Pancreas (tissue), 10 donors: ENCODE measurements around the gene LHFPL3. TPM values are rescaled to one million over a fixed set of nuclear protein-coding genes. Genes with fewer than 3 reads are reported as not detected.
"Not testable (repeated sequence)": the region's sequence is repeated elsewhere in the genome, so short reads cannot be mapped to it uniquely, and the experiment has no call there.

Experiments used
- ATAC-seq, 4 donors: fragments of 200-7000 bp; cut with Tn5 transposase; one replicate each; pipeline versions ENCODE4 v1.8.0 to v1.9.1; 2020; ENCODE audit warnings: mild to moderate bottlenecking in 4 of 4, moderate library complexity in 4 of 4
- DNase-seq, 6 donors: peaks; one replicate each; pipeline ENCODE4 v3.0.0-alpha.2; 2020
- FAIRE-seq: peaks from 2 replicates; lab custom pipeline; 2012; peaks lifted over from hg19 to GRCh38; lab: Jason Lieb, UNC
- H3K27ac ChIP-seq, 4 donors: fragments of 200-600 bp; sonication (generic); 1 replicate in 3 of 4; 2 replicates in 1 of 4; pipeline versions ENCODE4 v1.5.0 to v1.8.0; 2020
- H3K27me3 ChIP-seq, 4 donors: fragments of 200-600 bp; one replicate each; pipeline ENCODE4 v1.8.0; 2021
- H3K36me3 ChIP-seq, 3 donors: fragments of 200-600 bp; sonication (generic) in 1 of 3; one replicate each; pipeline versions ENCODE4 v1.5.0 to v1.8.0; 2020 to 2021
- H3K4me1 ChIP-seq, 3 donors: fragments of 200-600 bp; one replicate each; pipeline ENCODE4 v1.8.0; 2021
- H3K4me3 ChIP-seq, 4 donors: fragments of 200-600 bp; sonication (generic) in 2 of 4; one replicate each; pipeline versions ENCODE4 v1.5.0 to v1.8.0; 2020 to 2021
- H3K9me3 ChIP-seq, 4 donors: fragments of 200-600 bp; one replicate each; pipeline ENCODE4 v1.8.0; 2021
- WGBS, 2 donors: extraction: QIAGEN DNeasy Blood & Tissue Kit; methylation state at CpG; one replicate each; pipeline ENCODE4 v1.1.7; 2013; 5-methylcytosine and 5-hydroxymethylcytosine counted together
- intact Hi-C, 3 donors: fragments of 100-400 bp; cut with DNase I; formaldehyde crosslinking; loops; one replicate each; pipeline versions ENCODE4 v1.11.1 to v1.14.2; 2022
- polyA plus RNA-seq, 2 donors: library from polyadenylated mRNA; stranded (reverse); fragments of 200-250 nt; gene quantifications; one replicate each; pipeline ENCODE4 v1.2.3, GENCODE V29; 2013
- total RNA-seq, 6 donors: library from RNA; stranded (reverse); fragmentation: NEBNext Ultra II Directional in 4 of 6; extraction: Animal tissue kit (Norgen Biotek cat#: 25700) in 4 of 6; gene quantifications; one replicate each; pipeline versions ENCODE4 v1.2.1 to v1.2.4, GENCODE V29; 2021 to 2023
- TF ChIP-seq, protein P1 (sequence below), 4 donors: fragments of 200-600 bp; sonication (generic) in 3 of 4; IDR thresholded peaks; one replicate each; pipeline versions ENCODE4 v1.5.0 to v1.8.0; 2021; ENCODE audit warnings: antibody characterized with exemption in 4 of 4
- donor health status: healthy with polysubstance abuse.
- donor health status: DM: no; HTN: no; CAD: no; lungs with moderate emphysema.
- donor health status: DM: no; HTN: no; CAD: no.
- donor health status: control.
- donor health status: control.
- donor health status: Bipolar disorder and iron deficiency.
- donor health status: DM: yes; HTN: yes; CAD: no.
- donor health status: DM: no; HTN: no; CAD: no.
- donor health status: DM: no; HTN: no; CAD: no.
- donor health status: DM: yes; HTN: yes; CAD: no.

Gene LHFPL3
- total RNA-seq (not detected), polyA plus RNA-seq (not detected)

DNA sequence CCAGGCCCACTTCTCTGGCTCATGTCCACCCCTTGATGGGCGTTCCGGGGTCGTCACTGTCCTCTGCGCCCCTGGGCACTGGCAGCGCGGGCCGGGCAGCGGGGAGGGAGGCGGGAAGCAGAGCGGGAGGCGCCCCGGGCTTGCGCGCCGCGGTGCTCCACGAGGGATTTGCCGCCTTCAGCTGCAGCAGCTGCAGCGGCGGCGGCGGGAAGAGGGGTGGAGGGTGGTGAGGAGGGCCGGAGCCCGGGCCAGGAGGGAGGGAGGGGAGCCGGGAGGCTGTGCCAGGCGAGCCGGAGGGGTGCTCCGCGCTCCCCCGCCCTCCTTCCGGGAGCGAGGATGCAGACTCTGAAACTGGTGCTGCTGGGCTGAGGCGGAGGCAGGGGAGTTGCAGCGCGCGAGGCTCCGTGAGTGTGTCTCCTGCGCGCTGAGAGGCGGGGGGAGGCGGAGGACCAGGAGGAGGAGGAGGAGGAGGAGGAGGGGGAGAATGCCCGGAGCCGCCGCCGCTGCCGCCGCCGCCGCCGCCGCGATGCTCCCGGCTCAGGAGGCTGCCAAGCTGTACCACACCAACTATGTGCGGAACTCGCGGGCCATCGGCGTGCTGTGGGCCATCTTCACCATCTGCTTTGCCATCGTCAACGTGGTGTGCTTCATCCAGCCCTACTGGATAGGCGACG, at the start of gene LHFPL3:
TSS of gene LHFPL3 (plus strand) at position 308 of the 674 bp plus-strand sequence.
- TF ChIP-seq, protein P1, sequence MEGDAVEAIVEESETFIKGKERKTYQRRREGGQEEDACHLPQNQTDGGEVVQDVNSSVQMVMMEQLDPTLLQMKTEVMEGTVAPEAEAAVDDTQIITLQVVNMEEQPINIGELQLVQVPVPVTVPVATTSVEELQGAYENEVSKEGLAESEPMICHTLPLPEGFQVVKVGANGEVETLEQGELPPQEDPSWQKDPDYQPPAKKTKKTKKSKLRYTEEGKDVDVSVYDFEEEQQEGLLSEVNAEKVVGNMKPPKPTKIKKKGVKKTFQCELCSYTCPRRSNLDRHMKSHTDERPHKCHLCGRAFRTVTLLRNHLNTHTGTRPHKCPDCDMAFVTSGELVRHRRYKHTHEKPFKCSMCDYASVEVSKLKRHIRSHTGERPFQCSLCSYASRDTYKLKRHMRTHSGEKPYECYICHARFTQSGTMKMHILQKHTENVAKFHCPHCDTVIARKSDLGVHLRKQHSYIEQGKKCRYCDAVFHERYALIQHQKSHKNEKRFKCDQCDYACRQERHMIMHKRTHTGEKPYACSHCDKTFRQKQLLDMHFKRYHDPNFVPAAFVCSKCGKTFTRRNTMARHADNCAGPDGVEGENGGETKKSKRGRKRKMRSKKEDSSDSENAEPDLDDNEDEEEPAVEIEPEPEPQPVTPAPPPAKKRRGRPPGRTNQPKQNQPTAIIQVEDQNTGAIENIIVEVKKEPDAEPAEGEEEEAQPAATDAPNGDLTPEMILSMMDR (IDR thresholded peaks at IDR 0.05), result no peak
- Histone ChIP-seq H3K27me3 (peaks cover 0 to 32% (median 12%) of the 10 kb centered on the region in 4 donors), H3K9me3 (no peaks in the 10 kb centered on the region), H3K4me1 (no peaks in the 10 kb centered on the region), H3K27ac (no peak within 1 kb of the TSS), H3K36me3 (no peaks in the 10 kb centered on the region), H3K4me3 (peak within 1 kb of the TSS in 2 of 4 donors; percentile 14 to 29)
- 2% methylated on average over 26 to 62 of the region's 62 CpGs for WGBS, 2 donors
- DNase-seq (peak in 3 of 6 donors; percentile 17 to 62 (median 61)), ATAC-seq (peak in 2 of 4 donors; percentile 18 to 24), FAIRE-seq (no peak)
- intact Hi-C loops, result no loop called here

GRCh38 chr7:104281685-104282084, 46.7 kb upstream of the LHFPL3 start:
- H3K9me3 ChIP-seq, H3K4me1 ChIP-seq, H3K4me3 ChIP-seq, H3K36me3 ChIP-seq, intact Hi-C loops, FAIRE-seq, H3K27me3 ChIP-seq, ATAC-seq, DNase-seq, H3K27ac ChIP-seq: not testable (repeated sequence)
- 68 to 74% methylated on average over 1 of the region's 2 CpGs for WGBS, 2 donors

DNA sequence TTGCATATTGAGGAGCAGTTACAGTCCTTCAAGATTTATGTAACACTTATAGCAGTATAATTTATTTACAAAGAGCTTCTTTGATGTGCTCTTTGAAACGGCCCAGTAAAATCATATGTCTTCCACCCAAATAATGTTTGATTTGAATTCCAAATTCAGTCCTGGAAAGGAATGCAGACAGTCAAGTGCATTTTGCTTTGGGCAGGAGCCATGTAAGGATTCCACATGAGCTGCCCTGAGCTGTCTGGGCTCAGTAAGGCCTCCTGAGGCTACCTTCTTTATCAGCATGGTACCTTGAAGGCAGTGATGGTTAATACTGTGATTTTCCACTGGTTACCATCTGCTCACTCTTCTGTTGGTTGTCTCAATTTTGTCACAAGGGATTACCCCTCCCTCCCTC, 41.6 kb upstream of the LHFPL3 start:
- no peaks in the 10 kb centered on the region for H3K36me3 ChIP-seq
- H3K9me3 ChIP-seq, result no peaks in the 10 kb centered on the region
- ATAC-seq, result no peak
- H3K27me3 ChIP-seq, result no peaks in the 10 kb centered on the region
- H3K4me1 ChIP-seq, result no peaks in the 10 kb centered on the region
- H3K27ac ChIP-seq, result no peak overlapping the region
- WGBS, 2 donors, result 16 to 39% methylated on average over 1 of the region's 1 CpG
- no peak for DNase-seq
- intact Hi-C loops, result no loop called here
- FAIRE-seq, result no peak
- TF ChIP-seq, protein P1 (IDR thresholded peaks at IDR 0.05), result no peak
- H3K4me3 ChIP-seq, result no peak overlapping the region

- no peak for DNase-seq
- no peaks in the 10 kb centered on the region for H3K9me3 ChIP-seq
- intact Hi-C loops, result no loop called here
- TF ChIP-seq, protein P1 (IDR thresholded peaks at IDR 0.05), result no peak
- no peak overlapping the region for H3K27ac ChIP-seq
- no peaks in the 10 kb centered on the region for H3K36me3 ChIP-seq
- no peak for FAIRE-seq
- no peak overlapping the region for H3K4me3 ChIP-seq
- WGBS, 2 donors, result 85 to 89% methylated on average over 1 of the region's 1 CpG
- no peaks in the 10 kb centered on the region for H3K4me1 ChIP-seq
- no peak for ATAC-seq
- H3K27me3 ChIP-seq, result no peaks in the 10 kb centered on the region
Observed at GRCh38 chr7:104288137-104288536, 40.3 kb upstream of the LHFPL3 start.

DNA sequence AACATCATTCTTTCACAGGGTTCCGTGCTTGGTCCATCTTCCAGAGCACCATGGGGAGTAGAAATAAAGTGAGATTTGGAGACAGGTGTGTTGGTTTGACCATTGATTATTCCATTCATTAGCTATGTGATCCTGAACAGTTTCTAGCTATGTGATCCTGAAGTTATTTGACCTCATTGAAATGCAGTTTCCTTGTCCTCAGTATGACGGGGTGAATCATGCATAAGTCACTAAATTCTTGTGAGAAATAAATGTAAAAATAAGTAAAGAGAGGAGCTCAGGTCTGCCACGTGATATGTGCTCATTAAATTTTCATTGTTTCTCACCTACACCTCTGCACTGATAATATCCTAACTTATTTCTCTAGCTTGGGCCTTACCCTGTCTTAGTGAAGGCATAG, 34.1 kb upstream of the LHFPL3 start:
- TF ChIP-seq, protein P1 (IDR thresholded peaks at IDR 0.05), result no peak
- ATAC-seq (no peak), FAIRE-seq (no peak), DNase-seq (no peak)
- WGBS, 2 donors, result 40 to 54% methylated on average over 3 of the region's 3 CpGs
- no peaks in the 10 kb centered on the region for H3K9me3 ChIP-seq
- intact Hi-C loops, result no loop called here
- no peak overlapping the region for H3K27ac ChIP-seq
- no peaks in the 10 kb centered on the region for H3K36me3 ChIP-seq
- no peaks in the 10 kb centered on the region for H3K27me3 ChIP-seq
- no peaks in the 10 kb centered on the region for H3K4me1 ChIP-seq
- no peak overlapping the region for H3K4me3 ChIP-seq
